Muscle of back (tissue), 11 donors: ENCODE measurements around the gene CD9. TPM values are rescaled to one million over a fixed set of nuclear protein-coding genes. Genes with fewer than 3 reads are reported as not detected.

Source experiments
- DNase-seq, 3 donors: peaks; one replicate each; pipeline versions ENCODE4 v3.0.0 to v3.0.0-alpha.2; 2013
- polyA plus RNA-seq, 10 donors: library from polyadenylated mRNA; unstranded; fragments of 120-200 nt; gene quantifications; one replicate each; pipeline ENCODE4 v1.2.1, GENCODE V29; 2013; ENCODE audit not compliant: insufficient read length in 10 of 10

The CD9 gene
- polyA plus RNA-seq, 10 donors: 48.6 to 102 (median 70.8) TPM

DNA sequence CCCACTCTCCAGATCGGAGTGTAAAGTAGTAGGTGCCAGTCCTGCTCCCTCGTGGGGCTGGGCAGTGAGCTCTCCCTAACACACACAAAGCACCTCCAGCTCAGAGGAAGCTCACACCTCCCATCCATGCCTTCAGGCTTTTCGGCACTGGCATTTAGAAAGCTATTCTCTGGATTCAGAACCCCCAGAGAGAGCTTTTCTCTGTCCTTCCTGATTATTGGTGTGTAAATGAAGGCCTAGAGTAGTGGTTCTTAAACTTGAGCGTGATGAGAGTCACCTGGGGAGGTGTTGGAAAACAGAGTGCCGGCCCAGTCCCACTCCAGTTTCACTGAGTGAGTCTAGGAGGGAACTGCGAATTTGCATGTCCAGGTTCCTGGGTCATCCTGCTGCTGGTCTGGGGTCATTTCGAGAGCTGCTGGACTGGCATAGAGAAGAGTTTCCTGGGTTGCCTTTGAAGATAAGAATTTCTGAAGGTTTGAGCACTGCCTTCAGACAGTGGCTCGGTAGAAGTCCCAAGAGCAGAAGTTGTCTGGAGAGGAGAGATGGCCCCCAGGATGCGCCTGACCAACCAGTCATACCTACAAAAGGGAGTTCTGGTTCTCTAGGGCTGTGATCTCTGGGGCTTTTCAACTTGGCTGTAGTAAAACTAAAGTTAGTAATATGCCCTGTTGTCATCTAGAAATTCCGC is 15.1 kb downstream of the CD9 start:
- no peak for DNase-seq

DNA sequence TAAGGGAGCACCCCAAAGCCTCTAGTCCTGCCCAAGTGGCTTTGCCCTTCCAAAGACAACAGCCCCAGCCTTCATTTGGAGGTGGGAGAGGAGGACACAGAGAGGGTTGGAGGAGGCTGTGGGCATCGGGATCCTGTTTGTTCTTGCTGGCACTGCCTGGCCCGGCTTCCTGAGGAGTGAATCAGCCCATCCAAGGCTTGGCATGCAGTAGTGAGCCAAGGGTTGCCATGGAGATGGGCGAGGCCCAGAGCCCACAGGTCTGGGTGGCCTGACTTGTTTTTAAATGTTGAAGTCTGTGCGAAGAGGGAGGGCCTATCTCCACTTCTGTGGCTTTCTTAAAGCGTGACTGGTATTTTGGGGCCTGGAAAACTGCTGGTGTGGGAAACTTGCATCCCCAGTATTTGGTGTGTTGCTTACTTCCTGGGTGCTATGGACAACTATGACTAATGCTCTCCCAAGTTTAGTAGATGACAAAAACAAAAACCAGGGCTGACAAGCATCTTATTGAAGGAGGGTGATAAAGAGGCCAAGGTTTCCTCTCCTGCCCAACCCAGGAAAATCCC is 15.8 kb downstream of the CD9 start:
- DNase-seq: no peak

DNA sequence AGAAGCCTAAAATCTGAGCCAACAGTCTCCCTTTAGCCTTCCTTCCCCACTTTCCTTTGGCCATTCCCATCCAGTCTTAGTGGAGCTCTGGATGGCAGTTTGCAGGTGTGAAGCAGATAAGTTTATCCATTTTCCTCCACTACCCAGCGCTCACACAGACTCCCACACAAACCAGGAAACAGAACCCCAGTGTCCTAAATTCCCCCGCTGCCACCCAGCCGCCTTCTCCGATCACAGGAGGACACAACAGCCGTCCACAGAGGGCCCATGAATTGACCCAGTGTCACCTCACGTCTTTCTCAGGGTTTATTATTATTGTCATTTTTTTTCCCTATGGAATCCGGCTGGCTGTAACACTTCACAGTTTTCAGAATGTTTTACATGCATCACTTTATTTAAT is 16.4 kb downstream of the CD9 start:
- no peak for DNase-seq

DNA sequence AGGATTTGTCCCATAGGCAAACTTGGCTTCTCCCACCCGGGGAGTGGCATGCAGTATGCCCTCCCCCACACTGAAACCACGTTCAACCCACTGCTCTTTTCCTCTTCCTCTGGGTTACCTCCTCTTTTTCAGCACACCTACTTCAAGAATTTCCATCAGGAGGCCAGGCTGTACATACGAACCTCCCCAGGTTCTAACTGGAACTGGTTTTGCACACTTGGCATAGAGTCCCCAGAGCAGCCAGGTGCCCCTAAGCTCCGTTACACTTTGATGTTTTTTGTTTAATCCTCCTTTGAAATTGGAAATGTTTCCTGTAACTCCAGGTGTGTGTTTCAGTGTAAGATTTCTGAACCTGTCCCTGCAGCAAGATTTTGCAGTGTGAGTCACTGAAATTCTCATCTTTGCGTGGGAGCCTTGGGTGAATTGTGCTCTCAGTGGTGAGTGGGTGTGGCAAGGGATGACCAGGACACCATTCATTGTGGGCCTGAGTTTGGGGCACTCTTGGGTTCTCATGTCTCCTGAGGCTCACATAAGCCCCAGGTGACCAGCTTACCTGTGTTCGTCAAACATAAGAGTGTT is 18.2 kb downstream of the CD9 start:
- DNase-seq: no peak

DNA sequence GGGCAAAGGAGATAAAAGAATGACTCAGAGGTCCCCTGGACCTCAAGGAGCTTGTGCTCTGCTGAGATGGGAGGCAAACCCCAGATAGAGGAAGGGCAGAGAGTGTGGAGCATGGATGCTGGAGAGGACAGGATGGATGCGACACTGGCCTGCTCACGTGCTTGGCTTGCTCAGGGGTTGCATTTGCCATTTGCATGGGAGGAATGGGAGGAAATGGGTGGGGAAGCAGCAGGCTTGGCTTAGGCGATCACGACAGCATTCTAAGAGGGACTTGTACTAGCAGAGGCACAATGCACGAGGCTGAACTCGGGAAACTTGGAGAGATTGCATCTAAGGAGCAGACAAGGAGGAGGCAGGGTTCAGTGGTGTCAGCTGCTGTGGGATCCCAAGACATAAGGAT is 19.8 kb downstream of the CD9 start:
- DNase-seq: no peak

DNA sequence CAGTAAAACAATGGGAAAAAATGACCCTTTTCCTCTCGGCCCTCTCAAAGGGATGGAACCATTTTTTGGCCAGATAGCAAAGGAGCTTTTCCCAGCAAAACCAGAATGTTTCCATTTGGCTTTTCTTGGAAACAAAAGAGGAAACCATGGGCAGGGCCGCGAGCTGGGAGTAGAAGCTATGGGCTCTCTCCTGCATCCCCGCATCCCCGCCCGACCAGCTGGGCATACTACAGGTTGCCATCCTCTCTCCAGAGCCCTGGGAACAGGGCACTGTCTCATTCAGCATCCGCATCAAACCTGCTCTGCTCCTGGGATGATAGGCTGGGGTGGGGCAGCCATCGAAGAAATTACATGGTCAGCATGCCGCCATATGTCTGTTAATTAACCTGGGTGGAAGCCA is 20.9 kb downstream of the CD9 start:
- DNase-seq: no peak

DNA sequence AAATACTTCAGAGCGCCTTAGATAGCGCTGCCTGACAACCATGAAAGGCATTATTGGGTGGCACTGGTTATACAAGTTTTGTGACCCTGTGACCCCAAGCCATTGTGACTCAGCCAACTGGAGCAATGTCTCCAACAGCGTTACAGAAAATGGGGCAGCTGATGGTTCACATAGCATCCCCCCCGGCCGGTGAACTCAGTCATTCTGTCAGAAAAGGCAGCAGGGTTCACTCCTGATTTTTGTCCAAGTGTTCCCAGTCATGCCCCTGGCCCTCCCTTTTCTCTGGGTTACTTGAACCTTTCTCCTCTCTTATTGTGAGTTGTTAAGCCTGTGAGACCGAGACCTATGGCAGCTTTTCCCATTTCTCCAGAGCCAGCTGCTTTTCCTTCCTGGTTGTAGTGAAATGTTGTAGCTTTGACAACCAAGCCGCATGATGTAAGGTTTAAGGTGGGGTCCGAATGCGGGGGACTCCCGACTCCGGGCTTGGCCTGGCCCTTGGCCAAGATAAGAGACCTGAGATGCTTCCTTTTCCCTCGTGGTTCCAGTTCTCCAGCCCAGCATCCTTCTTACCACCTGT is 22.0 kb downstream of the CD9 start:
- no peak for DNase-seq

DNA sequence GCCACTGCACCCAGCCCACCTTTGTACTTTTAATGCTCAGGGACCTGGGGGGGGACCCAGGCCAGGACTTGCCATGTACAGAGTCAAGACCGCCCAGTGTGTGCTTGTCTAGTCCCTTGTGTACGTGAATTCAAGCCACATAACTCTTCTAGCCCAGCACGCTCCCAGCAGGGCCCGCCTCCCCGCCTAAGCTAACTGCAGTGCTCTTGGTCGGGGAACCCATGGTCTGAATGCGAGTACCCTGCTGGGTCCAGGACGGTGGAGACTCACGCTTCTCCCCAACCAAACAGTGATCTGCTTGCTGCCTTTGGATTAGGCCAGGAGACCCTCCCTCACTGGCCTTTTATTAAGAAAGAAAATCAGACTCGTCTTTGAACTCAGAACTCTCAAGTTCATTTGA is 23.3 kb downstream of the CD9 start:
- no peak for DNase-seq

DNA sequence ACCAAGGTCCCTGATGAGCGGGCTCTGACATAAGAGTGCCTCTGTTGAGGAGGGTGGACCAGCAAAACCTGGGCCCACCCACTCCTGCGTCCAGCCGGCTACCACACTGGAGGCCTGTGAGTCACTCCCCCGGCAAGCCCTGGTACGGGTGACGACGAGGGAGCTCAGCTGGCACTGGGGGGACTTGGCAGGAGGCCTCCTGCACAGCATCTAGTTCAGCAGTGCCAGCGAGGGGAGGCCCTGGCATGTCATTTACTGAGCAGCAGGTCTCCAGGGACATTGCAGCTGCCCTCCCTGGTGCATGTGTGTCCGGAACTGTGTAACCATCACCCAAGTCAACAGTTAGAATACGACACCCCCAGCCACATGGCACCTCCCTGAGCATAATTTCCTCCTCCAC is 24.4 kb downstream of the CD9 start:
- DNase-seq: no peak

DNA sequence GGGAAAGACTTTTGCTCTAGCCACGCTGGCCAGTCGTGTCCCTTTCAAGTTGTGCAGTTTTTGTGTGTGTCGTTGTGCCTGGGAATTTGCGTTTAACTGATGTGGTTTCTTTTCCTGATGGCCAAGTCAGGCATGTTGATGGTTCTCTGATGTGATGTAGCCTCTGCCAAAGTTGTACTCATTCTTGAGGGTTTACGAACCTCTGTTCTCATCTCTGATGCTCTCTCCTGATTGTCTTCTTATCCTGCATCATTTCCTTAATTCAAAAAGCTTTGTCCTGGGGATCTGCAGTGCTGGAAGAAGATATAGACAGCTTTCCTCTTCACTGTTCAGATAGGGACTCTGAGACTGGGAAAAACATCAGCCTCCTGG is 25.4 kb downstream of the CD9 start:
- no peak for DNase-seq

DNA sequence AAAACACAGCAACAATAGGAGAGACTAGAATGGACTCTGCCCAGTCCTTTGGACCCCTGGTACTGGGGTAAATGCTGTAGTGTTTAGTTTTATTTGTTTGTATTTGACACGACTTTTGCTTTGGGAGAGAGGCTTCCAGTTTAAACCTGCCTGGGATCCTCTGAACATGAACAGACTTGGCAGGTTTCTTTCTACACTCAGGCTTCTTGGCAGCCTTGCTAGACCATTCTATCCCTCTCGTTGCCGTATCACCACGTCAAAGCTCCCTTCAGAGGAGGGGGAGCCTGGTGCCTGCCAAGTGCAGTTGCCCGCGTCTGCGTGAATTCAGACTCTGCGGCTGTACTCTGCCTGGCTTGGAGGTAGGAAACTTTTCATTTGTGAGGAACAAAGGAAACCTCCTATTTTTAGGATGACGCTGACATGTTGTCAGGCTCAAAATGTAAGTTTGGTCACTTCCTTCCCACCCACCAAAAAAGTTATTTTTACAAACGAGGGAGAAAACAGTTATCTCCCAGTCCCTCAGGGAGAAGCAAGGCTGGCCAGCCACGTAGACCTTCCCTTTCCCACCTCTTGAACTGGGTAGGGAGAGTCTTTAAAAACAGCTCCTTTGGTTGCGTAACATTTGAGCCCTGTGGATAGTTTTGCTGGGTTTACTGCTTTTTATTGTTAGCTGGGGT is 25.9 kb downstream of the CD9 start:
- DNase-seq: peak; percentile 61 to 91 (median 84)

DNA sequence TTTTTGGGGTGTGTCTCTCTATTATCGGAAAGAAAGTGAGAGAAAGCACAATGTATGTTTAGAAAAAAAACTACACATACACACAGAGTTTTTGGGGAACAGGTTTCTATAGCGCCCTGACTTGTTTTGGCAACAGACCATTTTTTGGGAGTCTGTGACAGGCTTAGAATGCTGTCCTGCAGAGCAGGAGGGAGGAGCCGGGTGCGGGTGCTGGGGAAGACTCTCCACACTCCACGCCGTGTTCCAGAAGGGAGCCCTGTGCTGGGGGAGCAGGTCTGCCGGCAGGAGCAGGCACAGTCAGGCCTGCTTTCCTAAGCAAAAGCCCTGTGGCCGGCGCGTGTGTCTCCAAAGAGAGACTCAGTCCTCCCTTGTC is 26.5 kb downstream of the CD9 start:
- no peak for DNase-seq

DNA sequence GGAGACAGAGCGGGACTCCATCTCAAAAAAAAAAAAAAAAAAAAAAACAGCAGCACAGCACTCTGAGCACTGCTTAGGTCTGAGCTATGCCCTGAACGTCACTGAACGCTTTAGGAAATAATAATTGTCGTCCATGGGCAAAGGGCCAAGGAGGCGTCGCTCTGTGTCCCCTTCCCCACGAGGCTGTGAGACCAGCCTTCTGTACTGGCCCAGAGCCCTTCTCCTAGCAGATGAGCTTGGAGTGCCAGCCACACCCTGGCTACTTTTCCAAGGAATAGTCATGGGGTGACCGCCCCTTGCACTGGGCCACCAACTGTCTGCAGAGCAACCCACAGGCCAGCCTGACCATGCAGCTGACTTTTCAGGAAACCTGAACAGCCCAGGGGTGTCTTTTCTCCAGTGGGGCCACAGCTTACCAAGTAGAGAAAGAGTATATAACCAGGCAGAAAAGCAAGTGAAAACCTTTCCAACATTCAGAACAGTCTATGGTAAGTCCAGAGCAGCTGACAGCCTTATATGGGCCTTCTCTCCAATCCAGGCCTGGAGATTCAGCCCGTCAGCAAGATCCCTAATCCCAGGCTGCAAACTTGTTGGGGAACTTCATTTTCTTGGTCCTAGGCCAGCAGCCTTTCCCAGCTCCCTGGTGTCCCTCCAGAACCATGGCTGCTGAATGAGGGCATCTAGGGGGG is 28.5 kb downstream of the CD9 start:
- peak in 1 of 3 donors; percentile 69 for DNase-seq

DNA sequence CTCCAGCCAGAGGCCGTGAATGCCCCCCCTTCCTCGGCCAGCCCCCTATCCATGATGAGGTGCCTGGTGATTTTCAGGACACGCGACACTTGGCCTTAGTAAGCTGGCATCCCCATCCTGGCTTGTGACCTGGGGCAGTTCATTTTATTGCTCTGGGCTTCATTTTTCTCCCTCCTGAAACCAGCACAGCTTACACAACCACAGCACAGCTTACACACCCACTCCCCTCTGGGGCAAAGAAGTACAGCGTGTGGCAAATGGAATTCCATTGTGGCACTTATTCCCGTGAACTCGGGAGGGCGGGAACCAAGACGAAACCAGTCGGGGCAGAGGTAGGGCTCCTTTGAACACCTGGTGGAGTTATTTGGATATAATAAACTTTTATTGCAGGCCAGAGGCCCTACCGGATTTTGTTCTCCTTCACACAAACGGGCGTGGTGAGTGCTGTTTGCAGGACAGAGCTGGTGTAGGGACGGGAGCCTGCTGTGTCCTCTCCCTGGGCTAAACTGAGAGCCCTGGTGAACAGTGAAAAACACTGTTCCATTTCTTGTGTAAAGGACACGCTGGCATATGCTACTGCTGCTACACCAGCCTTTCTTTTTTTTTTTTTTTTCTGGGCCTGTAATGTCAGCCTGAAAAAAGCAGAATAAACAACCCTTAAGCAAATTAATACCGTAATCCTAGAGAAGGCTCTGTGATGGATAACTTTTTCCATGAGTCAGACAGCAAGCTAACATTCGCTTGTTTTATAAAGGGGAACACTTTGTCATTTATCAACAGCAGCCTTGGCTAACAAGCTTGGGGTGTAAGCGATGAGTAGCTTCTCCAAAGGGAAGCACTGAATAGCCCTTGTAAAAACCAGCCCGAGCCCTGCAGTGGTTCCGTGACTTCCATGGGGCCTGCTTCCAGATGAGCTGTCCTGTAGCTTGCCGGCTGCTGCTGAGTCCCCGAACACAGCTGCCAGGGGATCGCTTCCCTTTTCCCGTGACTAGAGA is 29.3 kb downstream of the CD9 start:
- DNase-seq: peak; percentile 54 to 84 (median 81)

DNA sequence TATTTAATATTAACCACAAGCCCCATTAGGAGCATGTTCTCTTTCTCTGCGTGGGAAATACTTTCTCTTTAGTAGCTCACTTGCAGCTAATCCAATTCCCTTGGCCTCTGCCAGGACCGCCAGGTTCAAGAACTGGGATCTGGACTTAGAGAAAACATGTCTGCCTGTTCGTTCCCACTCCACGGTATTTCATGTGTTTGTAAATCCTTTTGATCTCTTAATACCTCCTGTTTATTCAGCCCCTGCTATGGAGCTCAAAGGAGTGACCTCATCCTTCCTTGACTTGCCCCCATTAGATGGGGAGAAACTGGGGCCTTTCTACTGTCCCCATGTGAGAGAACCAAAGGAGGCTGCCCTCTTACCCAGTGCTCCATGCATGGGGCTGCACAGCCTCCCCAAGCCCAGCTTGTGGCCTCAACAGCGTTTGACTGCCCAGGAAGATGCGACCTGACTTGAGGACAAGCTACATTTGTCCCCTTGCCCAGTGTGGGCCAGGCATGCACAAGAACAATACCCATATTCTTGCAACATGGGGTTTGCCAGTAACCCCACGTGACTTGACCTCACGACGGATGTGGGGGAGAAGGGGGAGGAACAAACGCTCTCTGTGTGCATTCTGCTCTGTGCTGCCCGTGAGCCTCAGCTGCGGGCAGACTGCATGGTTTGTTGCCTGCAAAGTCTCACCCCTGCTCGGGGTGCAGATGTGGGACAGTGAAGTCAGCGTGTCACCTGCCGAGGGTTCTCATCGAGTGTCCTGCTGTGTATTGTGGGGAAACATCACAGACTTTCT is 30.3 kb downstream of the CD9 start:
- DNase-seq: peak in 1 of 3 donors; percentile 59

DNA sequence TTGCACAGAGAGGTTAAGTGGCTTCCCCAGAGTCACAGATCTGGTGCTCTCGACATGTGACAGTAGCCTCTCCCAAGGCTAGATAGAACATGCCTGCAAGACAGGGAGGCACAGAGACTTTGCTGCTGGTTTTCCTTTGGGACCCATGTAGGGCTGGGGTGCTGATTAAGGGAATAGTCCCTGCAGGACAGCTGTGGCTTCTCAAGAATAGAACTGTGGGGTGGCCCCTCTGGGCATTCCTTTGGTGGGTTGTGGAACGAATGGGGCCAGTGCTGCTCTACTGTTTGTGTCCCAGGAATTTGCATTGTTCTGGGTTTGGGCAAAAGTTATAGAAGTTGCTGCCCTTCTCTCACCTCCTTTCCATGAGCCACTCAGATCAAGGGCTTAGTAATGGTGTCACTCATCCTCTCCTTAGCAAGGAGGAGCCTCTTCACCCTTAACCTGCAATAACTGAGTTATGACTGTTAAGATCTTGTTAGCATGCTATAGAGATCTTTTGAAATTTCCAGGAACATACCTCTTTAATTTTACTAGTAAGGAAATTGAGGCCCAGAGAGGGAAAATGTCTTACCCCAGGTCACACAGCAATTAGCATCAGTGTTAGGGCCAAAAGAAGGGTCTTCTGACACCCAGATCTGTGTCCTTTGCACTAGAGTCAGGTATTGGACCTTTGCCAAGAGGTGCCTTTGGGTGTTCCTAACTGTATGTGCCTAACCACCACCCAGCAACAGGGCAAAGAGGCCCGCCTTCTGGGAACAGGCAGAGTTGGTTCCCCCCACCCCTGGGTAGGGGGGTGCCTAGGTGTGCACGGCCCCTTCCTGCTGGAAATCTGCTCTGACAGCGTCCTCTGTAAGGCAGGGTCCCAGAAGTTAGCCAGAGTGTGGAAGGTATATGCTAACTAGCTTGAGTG is 31.4 kb downstream of the CD9 start:
- no peak for DNase-seq

DNA sequence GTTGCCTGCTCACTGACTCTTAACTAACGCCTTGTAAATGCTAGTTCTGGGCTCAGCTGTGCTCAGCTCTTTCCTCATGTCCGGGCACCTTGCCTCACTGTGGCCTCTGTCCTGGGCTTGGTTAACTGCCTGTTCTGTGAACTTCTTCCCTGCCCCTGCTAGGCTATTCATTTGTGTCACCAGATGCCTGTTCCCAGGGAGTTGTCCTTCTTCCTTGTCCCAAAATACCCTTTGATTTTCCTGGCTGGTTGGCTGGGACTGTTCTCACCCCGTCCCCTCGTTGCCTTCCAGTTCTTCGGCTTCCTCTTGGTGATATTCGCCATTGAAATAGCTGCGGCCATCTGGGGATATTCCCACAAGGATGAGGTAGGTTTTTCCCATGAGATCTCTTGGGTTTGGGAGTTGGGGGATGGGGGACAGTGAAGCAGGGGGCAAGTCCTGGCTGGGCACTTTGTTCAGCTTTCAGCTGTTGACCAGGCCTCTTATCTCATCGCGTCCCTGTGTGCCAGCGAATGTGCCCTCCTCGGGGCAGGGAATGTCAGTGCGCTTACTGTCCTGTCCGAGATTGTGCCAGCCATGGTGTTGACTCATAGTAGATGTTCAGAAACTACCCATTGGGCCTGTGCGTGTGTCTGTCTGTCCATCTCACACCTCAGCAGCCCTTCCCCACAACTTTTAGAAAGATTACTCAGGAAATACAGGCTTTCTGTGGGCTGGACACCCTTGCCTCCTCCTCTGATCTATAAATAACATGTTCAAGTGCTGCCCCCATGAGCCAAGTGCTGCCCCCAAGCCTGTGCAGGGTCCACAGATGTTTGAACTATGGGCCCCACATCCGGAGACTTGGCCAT is 33.1 kb downstream of the CD9 start:
- no peak for DNase-seq

DNA sequence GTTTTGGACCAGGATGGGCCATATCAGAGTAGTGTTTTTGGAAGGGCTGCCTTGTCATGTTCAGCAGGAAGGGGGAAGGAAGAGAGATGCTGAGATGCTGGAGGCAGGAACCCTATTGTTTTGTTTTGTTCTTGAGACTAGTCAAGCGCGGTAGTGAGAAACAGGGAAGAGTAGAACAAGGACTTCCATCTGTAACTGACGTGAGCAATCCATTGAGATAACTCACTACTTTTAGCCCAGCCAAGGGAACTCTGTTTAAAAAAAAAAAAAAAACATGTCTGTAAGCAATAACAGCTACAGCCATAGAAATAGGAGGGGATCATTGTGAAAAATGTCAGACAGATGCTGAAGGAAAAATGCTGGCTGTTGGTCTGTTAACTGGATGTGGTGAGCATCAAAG is 34.0 kb downstream of the CD9 start:
- DNase-seq: no peak
